ENCODE data around the gene ZNF70. TPM values are rescaled to one million over a fixed set of nuclear protein-coding genes. Genes with fewer than 3 reads are reported as not detected.
A peak's percentile ranks its signal among the peaks of the same experiment; 100 is the strongest.

Gene ZNF70
- total and polyA plus RNA-seq, 2 of the 4 experiments (the other 2 are of a cell fraction), result 2.3 to 4.3 TPM

- no peak overlapping the region for H2BK5ac ChIP-seq (ENCODE audit: low read depth, low read length, poor library complexity, severe bottlenecking)
- dilution Hi-C loops (cut with HindIII; ENCODE audit: low sequenced_read_pairs, unreplicated experiment), result no loop called here
- peak overlapping the region; percentile 10; the same call in 1 of the 2 replicates for H3K4me2 ChIP-seq (ENCODE audit: low read depth, low read length)
- no peaks in the 10 kb centered on the region for H3K9me3 ChIP-seq (ENCODE audit: control insufficient read depth, insufficient read depth, low read length)
- intact Hi-C loops (cut with micrococcal nuclease), result no loop called here
- no peak overlapping the region for H3K4ac ChIP-seq (ENCODE audit: low read depth, low read length)
- peak overlapping the region; percentile 52 for H2AK9ac ChIP-seq (replicated peaks; ENCODE audit: low read depth, low read length, poor library complexity)
- no peak overlapping the region for H2BK120ac ChIP-seq (ENCODE audit: low read depth, low read length)
- no peak overlapping the region for H3K23ac ChIP-seq (ENCODE audit: low read depth, low read length)
- peak overlapping the region in 1 of 2 experiments; percentile 14; a peak in 1 of 4 replicates for H4K8ac ChIP-seq (ENCODE audit: low read depth in 2 of 2, low read length in 2 of 2)
- WGBS, 2 experiments (ENCODE audit: extremely low coverage in 2 of 2, insufficient read length in 1 of 2), result 71% methylated on average over 5 of the region's 11 CpGs; no CpG with 5 or more reads in 1 of the 2 experiments
- POLR2A ChIA-PET (ENCODE audit: unreplicated experiment), result no interaction called here
- ATAC-seq (ENCODE audit: low read depth), result no peak
- H3K4me3 ChIP-seq (ENCODE audit: insufficient read depth, low read depth, low read length), result no peak overlapping the region
- in situ Hi-C loops (cut with MboI; ENCODE audit: low sequenced_read_pairs), result no loop called here
- H4K5ac ChIP-seq (ENCODE audit: low read depth, low read length), result no peak overlapping the region
- H3K27me3 ChIP-seq (ENCODE audit: control insufficient read depth, insufficient read depth, low read length), result no peaks in the 10 kb centered on the region
- peaks cover 62% of the 10 kb centered on the region for H4K20me1 ChIP-seq (ENCODE audit: insufficient read depth, low read length)
- peaks cover 39% of the 10 kb centered on the region for H3K36me3 ChIP-seq (ENCODE audit: control insufficient read depth, insufficient read depth, low read length)
- H3K9me1 ChIP-seq (ENCODE audit: insufficient read depth, low read length), result peaks cover 17% of the 10 kb centered on the region
- H4K91ac ChIP-seq (ENCODE audit: insufficient read depth, low read depth, low read length), result no peak overlapping the region
- DNase-seq, result peak; percentile 72
- H2AK5ac ChIP-seq (ENCODE audit: low read depth, low read length), result no peak overlapping the region
- peak overlapping the region; percentile 33; the same call in 1 of the 2 replicates for H3K27ac ChIP-seq (ENCODE audit: insufficient read depth, low read length)
- CTCF ChIA-PET, result no interaction called here
- H2BK15ac ChIP-seq (ENCODE audit: low read depth, low read length), result no peak overlapping the region
- no peak overlapping the region for H2BK20ac ChIP-seq (ENCODE audit: low read depth, low read length)
- H3K14ac ChIP-seq (replicated peaks; ENCODE audit: low read depth, low read length), result no peak overlapping the region
- no peak overlapping the region for H3K56ac ChIP-seq (ENCODE audit: extremely low read depth, insufficient read depth, low read length)
- peaks cover 47 to 64% of the 10 kb centered on the region in 2 experiments for H3K79me1 ChIP-seq (ENCODE audit: low read depth in 1 of 2, low read length in 2 of 2)
- H3K4me1 ChIP-seq (ENCODE audit: control insufficient read depth, insufficient read depth, low read length), result peaks cover 16% of the 10 kb centered on the region
- BruUV-seq (replicated peaks), result no TSS peak
- H3K9ac ChIP-seq (ENCODE audit: low read depth, low read length), result peak overlapping the region; percentile 9; the same call in 1 of the 2 replicates
- no peak overlapping the region for H3K18ac ChIP-seq (ENCODE audit: low read depth, low read length)
- H2AFZ ChIP-seq (replicated peaks; ENCODE audit: low read length, poor library complexity), result no peak overlapping the region
- TF ChIP-seq NFE2L2 (IDR thresholded peaks at IDR 0.05; ENCODE audit: low read depth, low read length), result no peak
- no peak for TF ChIP-seq CTCF (conservative IDR thresholded peaks at IDR 0.05; ENCODE audit: low read depth, low read length)
- no peak for TF ChIP-seq RCOR1 (IDR thresholded peaks at IDR 0.05; ENCODE audit: insufficient replicate concordance, low read length)
- TF ChIP-seq RFX5 (IDR thresholded peaks at IDR 0.05; ENCODE audit: low read depth, low read length), result no peak
- no peak for TF ChIP-seq CEBPB (IDR thresholded peaks at IDR 0.05; ENCODE audit: low read depth, low read length)
- TF ChIP-seq MXI1 (IDR thresholded peaks at IDR 0.05; ENCODE audit: borderline replicate concordance, low read depth, low read length), result no peak
- no peak for TF ChIP-seq POLR2A (IDR thresholded peaks at IDR 0.05; ENCODE audit: low read depth, low read length)
- TF ChIP-seq SMC3 (IDR thresholded peaks at IDR 0.05; ENCODE audit: low read depth, low read length), result no peak
- no peak for TF ChIP-seq ELK1 (IDR thresholded peaks at IDR 0.05; ENCODE audit: borderline replicate concordance, low read depth, low read length)
- no peak for TF ChIP-seq MAFK (IDR thresholded peaks at IDR 0.05; ENCODE audit: low read depth, low read length)
- no peak for TF ChIP-seq RAD21 (IDR thresholded peaks at IDR 0.05; ENCODE audit: low read length)
- TF ChIP-seq BHLHE40 (IDR thresholded peaks at IDR 0.05; ENCODE audit: low read depth, low read length), result no peak
- no peak for TF ChIP-seq CHD1 (IDR thresholded peaks at IDR 0.05; ENCODE audit: low read depth, low read length)
- no peak for TF ChIP-seq MAZ (IDR thresholded peaks at IDR 0.05; ENCODE audit: borderline replicate concordance, low read depth, low read length)
These were observed 40.2 kb upstream of the ZNF70 start for GRCh38 chr22:23790819-23791737.

Measured in IMR-90 (cell line).